Epithelial cell of esophagus (primary cell): Measurements from ENCODE around the gene PAX6.

Experiments
- DNase-seq: peaks from one replicate; pipeline ENCODE4 v3.0.0; 2010; ENCODE audit warnings: low read depth
- H3K4me3 ChIP-seq: 2 replicates; pipeline ENCODE4 v1.5.1; 2011; ENCODE audit warnings: mild to moderate bottlenecking, low read length, control low read depth
- TF ChIP-seq, protein P1 (sequence below): IDR thresholded peaks from 2 replicates; pipeline ENCODE4 v1.5.1; 2011; ENCODE audit warnings: low read depth, mild to moderate bottlenecking, low read length, control low read depth, inconsistent platforms; ENCODE audit not compliant: insufficient read depth; ENCODE audit errors: missing control alignments

The PAX6 gene

DNA sequence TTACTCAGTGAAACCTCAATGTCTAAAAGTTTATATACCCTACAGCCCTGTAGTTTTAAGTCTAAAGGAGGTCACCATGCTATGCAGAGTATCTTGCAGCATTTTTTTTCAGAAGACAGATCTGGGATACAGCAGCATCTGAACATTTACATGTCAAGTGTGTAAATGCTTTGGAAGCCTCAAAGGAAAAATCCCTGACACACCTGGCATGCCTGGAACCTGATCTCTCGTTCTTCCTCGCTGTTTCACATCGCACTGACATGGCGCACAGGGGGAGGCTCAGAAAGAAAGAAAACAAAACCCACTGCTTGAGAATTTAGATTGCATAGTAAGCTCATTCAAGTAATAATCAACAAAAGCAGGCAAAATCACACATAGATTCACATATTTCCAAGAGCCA is 31.0 kb downstream of the PAX6 start:
- no peak overlapping the region for H3K4me3 ChIP-seq
- TF ChIP-seq, protein P1, sequence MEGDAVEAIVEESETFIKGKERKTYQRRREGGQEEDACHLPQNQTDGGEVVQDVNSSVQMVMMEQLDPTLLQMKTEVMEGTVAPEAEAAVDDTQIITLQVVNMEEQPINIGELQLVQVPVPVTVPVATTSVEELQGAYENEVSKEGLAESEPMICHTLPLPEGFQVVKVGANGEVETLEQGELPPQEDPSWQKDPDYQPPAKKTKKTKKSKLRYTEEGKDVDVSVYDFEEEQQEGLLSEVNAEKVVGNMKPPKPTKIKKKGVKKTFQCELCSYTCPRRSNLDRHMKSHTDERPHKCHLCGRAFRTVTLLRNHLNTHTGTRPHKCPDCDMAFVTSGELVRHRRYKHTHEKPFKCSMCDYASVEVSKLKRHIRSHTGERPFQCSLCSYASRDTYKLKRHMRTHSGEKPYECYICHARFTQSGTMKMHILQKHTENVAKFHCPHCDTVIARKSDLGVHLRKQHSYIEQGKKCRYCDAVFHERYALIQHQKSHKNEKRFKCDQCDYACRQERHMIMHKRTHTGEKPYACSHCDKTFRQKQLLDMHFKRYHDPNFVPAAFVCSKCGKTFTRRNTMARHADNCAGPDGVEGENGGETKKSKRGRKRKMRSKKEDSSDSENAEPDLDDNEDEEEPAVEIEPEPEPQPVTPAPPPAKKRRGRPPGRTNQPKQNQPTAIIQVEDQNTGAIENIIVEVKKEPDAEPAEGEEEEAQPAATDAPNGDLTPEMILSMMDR: no peak
- no peak for DNase-seq

- TF ChIP-seq, protein P1: no peak
- DNase-seq: peak; percentile 48
- no peak overlapping the region for H3K4me3 ChIP-seq
Observed at GRCh38 chr11:31779374-31779791, 31.7 kb downstream of the PAX6 start.

GRCh38 chr11:31772412-31772811 is 38.7 kb downstream of the PAX6 start:
- H3K4me3 ChIP-seq: no peak overlapping the region
- DNase-seq: no peak
- TF ChIP-seq, protein P1: no peak

- TF ChIP-seq, protein P1: no peak
Observed at GRCh38 chr11:31770011-31770700, 41.0 kb downstream of the PAX6 start.

GRCh38 chr11:31768749-31769640 is 42.1 kb downstream of the PAX6 start:
- TF ChIP-seq, protein P1: no peak
- no peak overlapping the region for H3K4me3 ChIP-seq

More at GRCh38 chr11:31770011-31770700, 41.0 kb downstream of the PAX6 start:
- DNase-seq: no peak
- H3K4me3 ChIP-seq: no peak overlapping the region

GRCh38 chr11:31767685-31768084 is 43.4 kb downstream of the PAX6 start:
- TF ChIP-seq, protein P1: no peak
- DNase-seq: no peak
- H3K4me3 ChIP-seq: no peak overlapping the region

More at GRCh38 chr11:31768749-31769640, 42.1 kb downstream of the PAX6 start:
- no peak for DNase-seq
